Testis (tissue), 3 donors: ENCODE results near the gene FMO2. TPM values are rescaled to one million over a fixed set of nuclear protein-coding genes. Genes with fewer than 3 reads are reported as not detected.

Experiments used
- DNase-seq: peaks from one replicate; pipeline ENCODE4 v3.0.0-alpha.2; 2019
- H3K27ac ChIP-seq, 2 donors: fragments of 200-600 bp; sonication (generic); one replicate each; pipeline ENCODE4 v1.5.1; 2019
- H3K27me3 ChIP-seq: fragments of 200-600 bp; sonication (generic); one replicate; pipeline ENCODE4 v1.5.1; 2019
- H3K36me3 ChIP-seq: fragments of 200-600 bp; sonication (generic); one replicate; pipeline ENCODE4 v1.5.1; 2017; ENCODE audit warnings: low read depth; ENCODE audit errors: missing control alignments
- H3K4me1 ChIP-seq: fragments of 200-600 bp; sonication (generic); one replicate; pipeline ENCODE4 v1.5.1; 2019
- H3K4me3 ChIP-seq, 2 donors: fragments of 200-600 bp; sonication (generic); one replicate each; pipeline ENCODE4 v1.5.1; 2017 to 2019
- H3K9me3 ChIP-seq: fragments of 200-600 bp; sonication (generic); one replicate; pipeline ENCODE4 v1.5.1; 2017
- POLR2A ChIP-seq: fragments of 450-650 bp; IDR thresholded peaks from one replicate; pipeline ENCODE4 v1.6.1; 2017; ENCODE audit warnings: antibody characterized with exemption, mild to moderate bottlenecking, moderate library complexity
- WGBS, 2 donors: methylation state at CpG; one replicate each; pipeline ENCODE4 v1.1.5; 2018; 5-methylcytosine and 5-hydroxymethylcytosine counted together
- intact Hi-C: fragments of 100-400 bp; cut with DNase I; formaldehyde crosslinking; loops from one replicate; pipeline ENCODE4 v1.15.1; 2023; ENCODE audit warnings: low total_unique reads
- polyA plus RNA-seq: library from polyadenylated mRNA; stranded (reverse); fragments of 350-450 nt; fragmentation: Illumina TruSeq; extraction: RNeasy Lipid Tissue Mini Kit (QIAGEN cat#74804); gene quantifications from one replicate; pipeline ENCODE4 v1.2.3, GENCODE V29; 2014; ENCODE audit warnings: low read depth, low replicate concordance; ENCODE audit not compliant: insufficient read depth
- total RNA-seq, 2 donors: library from RNA; depleted of rRNA; stranded (reverse); fragments of >200 nt; gene quantifications; one replicate each; pipeline ENCODE4 v1.2.3, GENCODE V29; 2016
- TF ChIP-seq, protein P1 (sequence below), 3 experiments: fragments of 450-650 bp in 2 of 3; fragments of 200-600 bp in 1 of 3; sonication (generic) in 1 of 3; IDR thresholded peaks; one replicate each; pipeline ENCODE4 v1.5.1; 2016 to 2019; ENCODE audit warnings: antibody characterized with exemption in 3 of 3, mild to moderate bottlenecking in 2 of 3, moderate library complexity in 1 of 3

Gene FMO2
- total and polyA plus RNA-seq, 3 donors from 2014 or later, result 2.5 to 3.4 (median 3.2) TPM

DNA sequence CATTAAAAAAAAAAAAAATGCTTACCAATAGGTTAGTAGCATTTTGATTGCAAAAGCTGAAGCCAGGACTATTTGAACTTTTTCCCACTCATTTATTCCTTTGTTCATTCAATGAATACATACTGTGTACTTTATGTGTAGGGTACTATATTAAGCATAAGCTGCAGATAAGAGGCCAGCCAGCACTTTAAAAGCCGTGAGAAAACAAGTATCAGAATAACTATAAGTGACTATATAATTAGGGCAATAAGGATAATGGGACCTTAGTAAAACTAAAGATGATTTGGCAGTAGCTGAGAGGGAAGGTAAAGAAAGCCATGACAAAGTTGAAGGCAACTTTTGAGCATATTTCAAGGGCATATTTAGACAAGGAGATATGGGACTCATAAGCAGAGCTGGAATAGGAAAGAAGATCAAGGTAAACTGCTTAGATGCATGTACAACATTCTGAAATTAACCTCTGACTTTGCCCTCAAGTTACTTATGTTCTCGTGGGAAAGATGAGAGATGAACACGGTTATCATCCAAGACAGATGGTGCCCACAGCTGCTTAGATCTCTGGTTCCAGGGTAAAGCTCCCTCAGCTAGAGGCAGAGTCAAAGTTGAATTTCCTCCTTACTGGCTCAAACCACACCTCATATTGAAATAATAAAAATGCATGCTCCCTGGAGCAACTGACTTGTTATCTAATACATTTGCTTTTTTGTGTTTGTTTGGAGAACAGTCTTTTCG lies 44.0 kb upstream of the FMO2 start:
- DNase-seq, result no peak
- Histone ChIP-seq H3K27me3 (no peaks in the 10 kb centered on the region), H3K27ac (peak overlapping the region in 1 of 2 donors; percentile 50), H3K36me3 (no peaks in the 10 kb centered on the region), H3K9me3 (no peaks in the 10 kb centered on the region), H3K4me3 (no peak overlapping the region), H3K4me1 (peaks cover 11% of the 10 kb centered on the region)
- WGBS, 2 donors, result 36 to 49% methylated on average over 4 of the region's 4 CpGs
- no peak for TF ChIP-seq POLR2A
- TF ChIP-seq, protein P1, sequence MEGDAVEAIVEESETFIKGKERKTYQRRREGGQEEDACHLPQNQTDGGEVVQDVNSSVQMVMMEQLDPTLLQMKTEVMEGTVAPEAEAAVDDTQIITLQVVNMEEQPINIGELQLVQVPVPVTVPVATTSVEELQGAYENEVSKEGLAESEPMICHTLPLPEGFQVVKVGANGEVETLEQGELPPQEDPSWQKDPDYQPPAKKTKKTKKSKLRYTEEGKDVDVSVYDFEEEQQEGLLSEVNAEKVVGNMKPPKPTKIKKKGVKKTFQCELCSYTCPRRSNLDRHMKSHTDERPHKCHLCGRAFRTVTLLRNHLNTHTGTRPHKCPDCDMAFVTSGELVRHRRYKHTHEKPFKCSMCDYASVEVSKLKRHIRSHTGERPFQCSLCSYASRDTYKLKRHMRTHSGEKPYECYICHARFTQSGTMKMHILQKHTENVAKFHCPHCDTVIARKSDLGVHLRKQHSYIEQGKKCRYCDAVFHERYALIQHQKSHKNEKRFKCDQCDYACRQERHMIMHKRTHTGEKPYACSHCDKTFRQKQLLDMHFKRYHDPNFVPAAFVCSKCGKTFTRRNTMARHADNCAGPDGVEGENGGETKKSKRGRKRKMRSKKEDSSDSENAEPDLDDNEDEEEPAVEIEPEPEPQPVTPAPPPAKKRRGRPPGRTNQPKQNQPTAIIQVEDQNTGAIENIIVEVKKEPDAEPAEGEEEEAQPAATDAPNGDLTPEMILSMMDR (IDR thresholded peaks at IDR 0.05), result no peak
- intact Hi-C loops, result no loop called here

DNA sequence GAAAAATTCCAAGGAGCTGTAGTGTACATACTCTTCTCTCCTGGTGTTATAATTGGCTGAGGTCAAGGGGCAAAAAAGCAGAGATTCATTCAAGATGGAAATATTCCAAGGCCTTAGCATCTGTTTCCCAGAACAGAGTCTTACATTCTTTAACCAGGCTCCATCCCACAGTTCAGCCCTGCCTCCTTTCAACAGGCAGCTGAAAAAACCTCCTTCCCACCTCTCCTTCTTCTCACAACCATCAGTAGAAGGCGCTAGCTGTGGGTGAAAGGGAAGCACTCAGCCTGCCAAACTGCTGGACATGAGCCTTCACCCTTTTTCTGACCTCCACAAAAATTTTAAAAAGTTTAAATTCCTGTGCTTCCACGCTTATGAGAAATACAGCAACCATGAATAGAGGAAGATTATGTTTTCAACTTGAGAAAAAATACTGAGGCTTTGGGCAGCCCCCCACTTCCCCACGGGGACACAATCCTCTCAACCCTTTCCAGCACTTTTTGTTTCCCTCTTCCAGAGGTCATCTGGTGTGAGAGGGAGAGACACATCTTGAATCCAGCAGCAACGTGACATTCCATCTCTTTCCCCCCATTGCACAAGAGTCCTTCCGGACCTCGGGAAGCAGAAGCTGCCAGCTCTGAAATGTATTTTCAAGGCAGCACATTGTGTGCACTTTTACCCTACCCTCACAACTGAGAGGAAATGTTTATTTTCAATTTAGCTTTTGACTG lies 43.2 kb upstream of the FMO2 start:
- H3K4me3 ChIP-seq, result no peak overlapping the region
- H3K36me3 ChIP-seq, result no peaks in the 10 kb centered on the region
- no peaks in the 10 kb centered on the region for H3K27me3 ChIP-seq
- peaks cover 11% of the 10 kb centered on the region for H3K4me1 ChIP-seq
- intact Hi-C loops, result no loop called here
- WGBS, 2 donors, result 47 to 51% methylated on average over 6 of the region's 6 CpGs
- H3K9me3 ChIP-seq, result no peaks in the 10 kb centered on the region
- H3K27ac ChIP-seq, result peak overlapping the region; percentile 44 to 85
- TF ChIP-seq, protein P1 (IDR thresholded peaks at IDR 0.05), result no peak
- TF ChIP-seq POLR2A, result no peak
- peak; percentile 69 for DNase-seq

DNA sequence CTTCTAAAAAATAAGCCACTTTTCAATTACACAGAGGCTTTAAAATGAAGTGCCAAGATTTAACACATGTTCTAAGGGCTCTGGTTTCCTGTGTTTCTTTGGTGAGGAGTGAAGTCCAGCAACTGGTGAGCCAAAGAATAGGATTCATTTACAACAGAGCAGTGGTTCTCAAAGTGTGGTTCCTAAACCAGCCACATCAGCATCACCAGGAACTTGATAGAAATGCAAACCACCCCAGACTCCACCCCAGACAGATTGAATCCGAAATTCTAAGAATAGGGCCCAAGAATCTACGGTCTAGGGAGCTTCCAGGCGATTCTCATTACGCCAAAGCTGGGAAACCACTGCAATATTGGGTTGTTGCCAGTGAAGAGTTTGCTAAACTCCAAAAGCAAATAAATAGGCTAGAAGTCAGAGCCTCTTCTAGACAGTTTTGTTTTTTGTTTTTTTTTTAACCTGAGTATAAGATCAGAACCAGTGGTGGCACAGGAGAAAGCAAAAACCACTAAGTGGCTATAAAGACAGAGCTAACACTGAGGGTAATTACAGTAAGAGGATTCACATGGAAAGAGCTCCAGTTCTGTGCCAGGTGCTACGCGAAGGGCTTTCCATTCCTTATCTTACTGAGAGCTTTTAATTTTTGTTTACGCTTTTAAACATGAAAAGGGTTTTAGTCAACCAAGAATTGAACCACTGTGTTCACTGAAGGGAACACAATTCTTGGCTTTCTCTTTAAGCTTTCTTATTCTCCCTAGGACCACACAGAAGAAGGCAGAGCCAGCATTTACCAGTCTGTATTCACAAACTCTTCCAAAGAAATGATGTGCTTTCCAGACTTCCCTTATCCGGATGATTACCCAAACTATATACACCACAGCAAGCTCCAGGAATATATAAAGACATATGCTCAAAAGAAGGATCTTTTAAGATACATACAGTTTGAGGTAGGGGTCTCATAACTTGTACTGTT lies 42.4 kb upstream of the FMO2 start:
- Histone ChIP-seq H3K27me3 (no peaks in the 10 kb centered on the region), H3K9me3 (no peaks in the 10 kb centered on the region), H3K4me3 (no peak overlapping the region), H3K36me3 (no peaks in the 10 kb centered on the region), H3K27ac (peak overlapping the region; percentile 44 to 85), H3K4me1 (peaks cover 11% of the 10 kb centered on the region)
- DNase-seq, result peak; percentile 26
- intact Hi-C loops, result no loop called here
- WGBS, 2 donors, result 47 to 53% methylated on average over 8 of the region's 8 CpGs
- no peak for TF ChIP-seq POLR2A
- TF ChIP-seq, protein P1 (IDR thresholded peaks at IDR 0.05), result no peak

DNA sequence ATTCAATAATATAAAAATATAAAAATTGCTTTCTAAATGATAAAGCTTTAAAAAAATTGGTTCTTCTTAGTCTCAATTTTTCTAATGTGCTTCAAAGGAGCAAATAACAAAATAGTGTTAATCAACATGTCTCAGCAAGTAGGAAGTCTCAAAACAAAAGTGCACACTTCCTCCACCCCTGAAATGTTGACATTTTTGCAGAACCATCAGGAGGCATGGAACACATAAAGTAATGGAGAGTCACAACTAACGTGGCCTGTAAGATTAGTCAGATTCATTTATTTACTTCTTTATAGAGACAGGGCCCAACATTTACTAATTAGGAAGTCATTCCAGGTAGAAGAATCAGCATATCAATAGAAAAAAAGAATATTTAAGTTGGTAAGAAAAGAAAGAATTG lies 34.9 kb upstream of the FMO2 start:
- Histone ChIP-seq H3K4me1 (no peaks in the 10 kb centered on the region), H3K4me3 (no peak overlapping the region), H3K9me3 (no peaks in the 10 kb centered on the region), H3K36me3 (no peaks in the 10 kb centered on the region), H3K27ac (no peak overlapping the region), H3K27me3 (no peaks in the 10 kb centered on the region)
- DNase-seq, result no peak
- intact Hi-C loops, result no loop called here
- WGBS, 2 donors, result 71 to 90% methylated on average over 1 of the region's 1 CpG
- TF ChIP-seq, protein P1 (IDR thresholded peaks at IDR 0.05), result no peak
- TF ChIP-seq POLR2A, result no peak
